GM20000 (cell line): ENCODE data around the gene PABPN1L.

Experiments
- DNase-seq: peaks from one replicate; pipeline ENCODE4 v3.0.0; 2012; ENCODE audit warnings: low spot score
- TF ChIP-seq, protein P1 (sequence below): IDR thresholded peaks from 2 replicates; pipeline ENCODE4 v1.5.1; 2012; ENCODE audit warnings: mild to moderate bottlenecking, control low read depth; ENCODE audit errors: extremely low read depth, missing control alignments

PABPN1L gene

DNA sequence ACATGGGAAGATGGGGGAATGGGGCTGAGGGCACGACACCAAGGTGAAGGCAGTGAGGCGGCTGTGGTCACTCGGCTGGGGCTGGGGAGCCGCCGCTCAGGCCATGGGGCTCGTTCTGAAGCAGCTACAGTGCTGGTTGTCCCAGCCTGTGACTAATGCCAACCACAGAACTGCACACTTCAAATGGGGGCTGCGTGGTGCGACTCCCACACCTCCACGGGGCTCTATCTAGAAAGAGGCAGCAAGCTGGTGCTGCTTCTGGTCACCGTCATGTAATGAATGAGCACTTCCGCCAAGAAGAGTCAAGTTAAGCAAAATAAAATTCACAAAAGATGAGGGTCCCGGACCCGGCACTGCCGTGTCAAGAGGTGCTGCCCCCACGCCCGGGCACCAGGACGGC, 29.7 kb downstream of the PABPN1L start:
- DNase-seq: no peak
- TF ChIP-seq, protein P1, sequence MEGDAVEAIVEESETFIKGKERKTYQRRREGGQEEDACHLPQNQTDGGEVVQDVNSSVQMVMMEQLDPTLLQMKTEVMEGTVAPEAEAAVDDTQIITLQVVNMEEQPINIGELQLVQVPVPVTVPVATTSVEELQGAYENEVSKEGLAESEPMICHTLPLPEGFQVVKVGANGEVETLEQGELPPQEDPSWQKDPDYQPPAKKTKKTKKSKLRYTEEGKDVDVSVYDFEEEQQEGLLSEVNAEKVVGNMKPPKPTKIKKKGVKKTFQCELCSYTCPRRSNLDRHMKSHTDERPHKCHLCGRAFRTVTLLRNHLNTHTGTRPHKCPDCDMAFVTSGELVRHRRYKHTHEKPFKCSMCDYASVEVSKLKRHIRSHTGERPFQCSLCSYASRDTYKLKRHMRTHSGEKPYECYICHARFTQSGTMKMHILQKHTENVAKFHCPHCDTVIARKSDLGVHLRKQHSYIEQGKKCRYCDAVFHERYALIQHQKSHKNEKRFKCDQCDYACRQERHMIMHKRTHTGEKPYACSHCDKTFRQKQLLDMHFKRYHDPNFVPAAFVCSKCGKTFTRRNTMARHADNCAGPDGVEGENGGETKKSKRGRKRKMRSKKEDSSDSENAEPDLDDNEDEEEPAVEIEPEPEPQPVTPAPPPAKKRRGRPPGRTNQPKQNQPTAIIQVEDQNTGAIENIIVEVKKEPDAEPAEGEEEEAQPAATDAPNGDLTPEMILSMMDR: no peak

DNA sequence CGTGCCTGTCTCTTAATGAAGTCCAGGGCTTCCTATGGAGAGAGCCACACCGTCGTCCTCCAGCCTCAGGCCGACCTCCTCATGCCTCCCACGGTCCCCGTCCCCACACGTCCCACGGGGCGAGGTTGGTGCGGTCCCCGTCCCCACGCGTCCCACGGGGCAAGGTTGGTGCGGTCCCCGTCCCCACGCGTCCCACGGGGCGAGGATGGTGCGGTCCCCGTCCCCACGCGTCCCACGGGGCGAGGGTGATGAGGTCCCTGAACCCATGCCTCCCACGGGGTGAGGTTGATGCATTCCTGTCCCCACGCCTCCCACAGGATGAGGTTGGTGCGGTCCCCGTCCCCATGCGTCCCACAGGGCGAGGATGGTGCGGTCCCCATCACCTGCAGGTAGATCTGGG, 30.6 kb downstream of the PABPN1L start:
- TF ChIP-seq, protein P1: no peak
- DNase-seq: no peak

DNA sequence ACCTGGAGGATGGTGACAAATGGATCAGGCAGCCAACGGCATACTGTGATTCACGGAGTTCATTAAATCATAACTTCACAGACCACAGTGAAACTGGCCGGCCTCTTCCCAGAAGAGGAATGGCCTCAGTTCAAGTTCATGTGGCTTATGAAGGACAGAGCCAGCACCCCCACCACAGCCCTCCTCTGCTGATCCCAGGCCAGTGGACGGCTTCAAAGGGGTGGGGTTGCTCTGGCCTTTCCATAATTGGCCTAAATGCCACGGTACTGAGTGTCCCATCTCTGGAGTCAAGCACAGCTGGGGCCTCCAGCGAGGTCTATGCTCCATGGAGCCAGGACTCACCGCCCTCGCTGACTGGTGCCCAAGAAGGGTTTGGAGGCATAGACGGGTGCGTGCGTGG, 31.1 kb downstream of the PABPN1L start:
- TF ChIP-seq, protein P1: no peak

DNA sequence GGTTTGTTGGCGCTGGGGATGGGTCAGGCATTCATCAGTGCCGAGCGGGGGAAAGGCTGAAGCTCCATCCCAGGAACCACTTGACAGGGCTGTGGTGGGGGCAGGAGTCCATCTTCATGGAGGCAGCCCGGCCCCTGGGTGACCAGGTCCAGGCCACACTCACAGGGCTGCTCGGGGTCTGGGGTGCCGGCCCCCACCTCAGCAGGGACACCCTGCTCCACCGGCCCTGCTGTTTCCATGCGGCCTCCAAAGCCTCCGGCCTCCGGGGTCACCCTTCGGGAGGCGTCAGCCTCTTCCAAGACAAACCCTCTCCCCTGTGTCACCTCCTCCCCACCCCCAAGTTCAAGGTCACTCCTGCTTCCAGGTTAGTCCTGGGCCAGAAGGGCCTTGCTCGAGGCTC, 31.8 kb downstream of the PABPN1L start:
- DNase-seq: no peak
- TF ChIP-seq, protein P1: no peak

More for the DNA sequence above, 31.1 kb downstream of the PABPN1L start:
- no peak for DNase-seq

DNA sequence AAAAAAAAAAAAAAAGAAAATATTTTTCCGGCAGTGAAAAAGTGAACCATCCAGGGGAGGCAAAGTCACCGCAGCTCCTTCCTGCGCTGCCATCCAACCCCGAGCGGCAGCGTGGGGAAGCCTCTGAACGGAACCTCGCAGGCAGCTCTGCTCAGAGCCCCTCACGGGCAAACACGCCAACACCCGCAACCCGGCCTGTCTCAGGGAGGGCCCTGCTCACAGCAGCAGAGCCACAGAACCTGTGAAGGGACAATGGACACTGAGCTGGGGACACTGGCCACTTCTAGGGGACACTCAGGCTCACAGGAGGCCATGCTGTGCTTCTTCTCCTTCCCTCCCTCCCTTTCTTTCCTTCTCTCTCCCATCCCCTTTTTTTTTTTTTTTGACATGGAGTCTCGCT, 33.4 kb downstream of the PABPN1L start:
- DNase-seq: no peak
- TF ChIP-seq, protein P1: no peak

DNA sequence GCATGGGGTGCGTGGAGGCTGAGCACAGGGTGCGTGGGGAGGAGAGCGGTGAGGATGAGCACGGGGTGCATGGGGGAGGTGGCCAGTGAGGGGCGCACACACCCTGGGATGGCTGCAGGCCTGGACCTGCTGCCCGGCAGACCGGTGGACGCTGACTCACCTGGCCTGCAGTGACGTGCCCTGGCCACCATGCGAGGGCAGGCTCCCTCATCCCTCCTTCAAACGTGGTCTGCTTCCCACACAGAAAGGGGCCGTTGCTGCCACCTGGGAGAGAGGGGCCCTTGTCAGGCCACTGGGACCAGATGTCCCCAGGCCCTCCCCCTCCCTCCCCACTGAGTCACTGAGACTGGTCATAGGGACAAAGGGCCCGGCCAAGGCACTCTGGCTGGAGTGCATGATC, 34.6 kb downstream of the PABPN1L start:
- TF ChIP-seq, protein P1: no peak

DNA sequence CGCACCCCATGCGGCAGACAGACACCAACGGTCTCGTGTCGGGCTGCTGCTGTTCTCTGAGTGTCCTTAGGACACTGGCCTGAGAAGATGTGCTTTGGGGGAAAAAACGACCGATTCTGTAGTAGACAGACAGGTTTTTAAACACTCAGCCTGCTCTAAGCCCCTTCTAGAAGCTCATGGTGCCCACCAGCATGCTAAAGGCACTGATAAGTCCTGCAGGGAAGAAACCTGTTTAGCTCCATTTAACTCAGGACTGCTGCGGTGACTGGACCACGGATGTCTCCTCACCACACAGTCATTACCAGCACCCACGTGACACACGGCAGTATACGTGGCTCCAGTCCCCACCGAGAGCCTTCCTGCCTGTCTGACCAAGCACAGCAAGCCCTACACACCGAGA, 35.7 kb downstream of the PABPN1L start:
- DNase-seq: no peak
- TF ChIP-seq, protein P1: no peak

More for the DNA sequence above, 34.6 kb downstream of the PABPN1L start:
- DNase-seq: no peak

DNA sequence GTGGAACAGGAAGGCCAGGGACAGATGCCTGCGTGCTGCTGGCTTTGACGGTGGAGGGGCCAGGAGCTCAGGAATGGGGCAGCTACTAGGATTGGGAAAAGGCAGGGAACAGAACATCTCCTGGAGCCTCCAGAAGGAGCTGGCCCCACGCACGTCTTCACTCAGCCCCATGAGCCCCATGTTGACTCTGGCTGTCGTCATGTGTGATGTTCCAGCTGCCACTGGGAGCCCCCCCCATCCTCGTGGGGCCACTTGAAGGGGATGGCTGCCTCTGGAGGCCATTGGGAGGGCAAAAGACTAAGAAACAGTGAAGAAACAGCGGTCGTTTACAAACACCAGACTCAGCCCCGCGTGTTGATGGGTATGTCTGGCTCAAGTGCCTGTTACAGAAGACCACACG, 36.2 kb downstream of the PABPN1L start:
- DNase-seq: no peak

More for the DNA sequence above, 36.2 kb downstream of the PABPN1L start:
- TF ChIP-seq, protein P1: no peak
